Stimulated activated CD8-positive, alpha-beta memory T cell treated with anti-CD3 and anti-CD28 coated beads, Interleukin-4, amount 100 ng/mL, for 1 hour (primary cell): Measurements from ENCODE around the gene SRA1.

ENCODE experiments used
- DNase-seq, 2 donors: peaks; one replicate each; pipeline ENCODE4 v3.0.0-alpha.2; 2020; ENCODE audit warnings: low read depth in 2 of 2, low spot score in 1 of 2

Gene SRA1

DNA sequence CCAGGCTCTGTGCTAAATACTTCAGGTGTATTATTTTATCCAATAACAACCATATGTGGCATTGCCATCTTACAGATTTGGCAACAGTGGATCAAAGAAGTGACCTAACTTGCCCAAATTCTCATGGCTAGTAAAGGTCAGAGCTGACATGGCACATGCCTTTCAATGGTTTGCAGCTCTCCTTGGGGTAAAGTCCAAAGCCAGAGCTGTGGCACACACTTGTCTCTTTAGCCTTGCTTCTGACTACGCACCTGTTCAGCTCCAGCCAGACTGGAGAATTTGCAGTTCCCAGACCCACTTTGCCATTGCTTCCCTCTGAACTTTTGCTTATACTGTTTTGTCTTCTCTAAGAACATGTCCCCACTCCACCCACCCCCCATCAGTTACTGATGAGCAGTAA is 13.2 kb upstream of the SRA1 start:
- no peak for DNase-seq

DNA sequence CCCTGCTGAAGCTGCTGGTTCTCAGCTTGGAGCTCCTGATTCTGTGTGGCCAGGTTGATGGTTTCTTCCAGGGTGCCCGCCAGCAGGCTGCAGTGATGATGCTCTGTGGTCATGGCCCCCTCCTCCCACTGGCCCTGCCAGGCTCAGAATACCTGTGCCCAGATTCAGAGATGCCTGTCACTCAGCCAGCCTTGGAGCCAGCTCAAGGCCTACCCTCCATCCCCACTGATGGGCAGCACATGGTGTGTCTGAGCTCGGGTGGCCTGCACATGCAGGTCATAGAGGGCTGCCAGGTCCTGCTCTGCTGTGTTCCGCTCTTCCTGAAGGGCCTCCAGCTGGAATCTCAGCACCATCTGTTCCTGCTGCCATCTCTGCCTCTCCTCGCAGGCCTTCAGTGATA is 12.8 kb upstream of the SRA1 start:
- no peak for DNase-seq

- no peak for DNase-seq
Observed at GRCh38 chr5:140569197-140569596, 11.9 kb upstream of the SRA1 start.

GRCh38 chr5:140568443-140569063 is 11.3 kb upstream of the SRA1 start:
- DNase-seq, result no peak

DNA sequence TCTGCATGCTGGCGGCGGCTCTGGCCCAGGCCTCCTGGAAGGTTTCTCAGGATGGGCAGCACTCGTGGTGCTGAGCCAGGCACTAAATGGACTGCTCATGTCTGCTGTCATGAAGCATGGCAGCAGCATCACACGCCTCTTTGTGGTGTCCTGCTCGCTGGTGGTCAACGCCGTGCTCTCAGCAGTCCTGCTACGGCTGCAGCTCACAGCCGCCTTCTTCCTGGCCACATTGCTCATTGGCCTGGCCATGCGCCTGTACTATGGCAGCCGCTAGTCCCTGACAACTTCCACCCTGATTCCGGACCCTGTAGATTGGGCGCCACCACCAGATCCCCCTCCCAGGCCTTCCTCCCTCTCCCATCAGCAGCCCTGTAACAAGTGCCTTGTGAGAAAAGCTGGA is 10.6 kb upstream of the SRA1 start:
- DNase-seq, result no peak

DNA sequence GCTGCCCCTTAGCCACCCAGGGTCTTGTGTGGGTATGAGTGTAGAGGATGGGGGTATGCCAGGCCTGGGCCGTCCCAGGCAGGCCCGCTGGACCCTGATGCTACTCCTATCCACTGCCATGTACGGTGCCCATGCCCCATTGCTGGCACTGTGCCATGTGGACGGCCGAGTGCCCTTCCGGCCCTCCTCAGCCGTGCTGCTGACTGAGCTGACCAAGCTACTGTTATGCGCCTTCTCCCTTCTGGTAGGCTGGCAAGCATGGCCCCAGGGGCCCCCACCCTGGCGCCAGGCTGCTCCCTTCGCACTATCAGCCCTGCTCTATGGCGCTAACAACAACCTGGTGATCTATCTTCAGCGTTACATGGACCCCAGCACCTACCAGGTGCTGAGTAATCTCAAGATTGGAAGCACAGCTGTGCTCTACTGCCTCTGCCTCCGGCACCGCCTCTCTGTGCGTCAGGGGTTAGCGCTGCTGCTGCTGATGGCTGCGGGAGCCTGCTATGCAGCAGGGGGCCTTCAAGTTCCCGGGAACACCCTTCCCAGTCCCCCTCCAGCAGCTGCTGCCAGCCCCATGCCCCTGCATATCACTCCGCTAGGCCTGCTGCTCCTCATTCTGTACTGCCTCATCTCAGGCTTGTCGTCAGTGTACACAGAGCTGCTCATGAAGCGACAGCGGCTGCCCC is 10.0 kb upstream of the SRA1 start:
- no peak for DNase-seq

- DNase-seq, result no peak
Observed at GRCh38 chr5:140566665-140567064, 9.4 kb upstream of the SRA1 start.

GRCh38 chr5:140565780-140566095 is 8.5 kb upstream of the SRA1 start:
- no peak for DNase-seq

DNA sequence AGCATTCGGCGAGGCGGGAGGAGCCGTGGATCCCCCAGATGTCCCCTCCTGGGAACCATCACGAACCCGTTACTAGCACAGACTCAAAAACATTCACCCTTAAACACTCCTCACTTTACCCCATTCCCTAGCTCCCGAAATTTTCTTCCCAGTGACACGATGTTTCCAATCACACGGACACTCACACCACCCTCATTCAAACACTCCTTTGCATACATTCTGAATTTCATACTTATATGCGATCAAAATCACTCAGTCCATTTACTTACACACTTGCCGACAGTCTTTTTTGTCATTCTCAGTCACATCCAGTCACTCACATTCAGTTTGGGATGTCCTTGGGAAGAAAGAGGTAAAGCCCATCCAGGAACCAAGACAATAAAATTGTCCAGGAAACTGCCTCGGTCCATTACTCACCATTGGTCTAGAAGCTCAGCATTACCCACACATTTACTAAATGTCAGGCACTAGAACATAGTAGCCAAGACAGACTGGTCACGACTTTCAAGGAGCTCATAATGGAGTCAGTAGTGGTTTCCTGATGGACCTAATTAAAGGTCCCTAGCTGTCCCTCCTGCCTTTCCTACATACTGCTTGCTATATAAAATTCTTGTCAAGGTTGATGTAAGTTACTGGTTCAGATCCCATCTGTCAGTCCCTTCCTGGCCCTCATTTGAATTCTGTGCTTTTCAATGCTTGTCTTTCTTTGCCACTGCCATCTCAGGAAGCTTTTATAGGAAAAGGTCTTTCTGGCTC is 7.9 kb upstream of the SRA1 start:
- no peak for DNase-seq

GRCh38 chr5:140564196-140565023 is 7.1 kb upstream of the SRA1 start, which contains the start of the genes APBB3 and SLC35A4:
Gene APBB3 (minus strand): TSS chr5:140564598. CDS start chr5:140564245, 353 bp downstream.
Gene SLC35A4 (plus strand): TSS chr5:140564828. CDS start chr5:140567170, 2,342 bp downstream.
- peak; percentile 90 to 93 for DNase-seq

DNA sequence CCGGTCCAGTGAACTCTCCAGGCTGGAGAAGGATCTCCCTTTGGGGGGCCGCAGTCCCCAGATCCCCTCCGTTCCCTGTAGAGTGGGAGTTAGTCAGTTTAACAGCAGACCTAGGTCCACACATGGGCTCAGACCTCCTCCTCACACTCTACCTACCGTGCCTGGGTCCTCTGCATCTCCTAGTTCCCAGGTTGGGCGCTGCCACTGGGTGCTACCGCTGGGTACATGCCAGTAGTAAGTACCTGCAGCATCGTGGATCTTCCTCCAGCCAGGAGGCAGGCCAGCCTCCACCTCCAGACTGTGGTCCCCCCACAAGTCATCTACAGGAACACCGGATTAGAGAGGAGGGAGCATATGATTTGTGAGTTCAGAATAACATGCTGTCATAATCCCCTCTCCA is 6.3 kb upstream of the SRA1 start:
- no peak for DNase-seq

DNA sequence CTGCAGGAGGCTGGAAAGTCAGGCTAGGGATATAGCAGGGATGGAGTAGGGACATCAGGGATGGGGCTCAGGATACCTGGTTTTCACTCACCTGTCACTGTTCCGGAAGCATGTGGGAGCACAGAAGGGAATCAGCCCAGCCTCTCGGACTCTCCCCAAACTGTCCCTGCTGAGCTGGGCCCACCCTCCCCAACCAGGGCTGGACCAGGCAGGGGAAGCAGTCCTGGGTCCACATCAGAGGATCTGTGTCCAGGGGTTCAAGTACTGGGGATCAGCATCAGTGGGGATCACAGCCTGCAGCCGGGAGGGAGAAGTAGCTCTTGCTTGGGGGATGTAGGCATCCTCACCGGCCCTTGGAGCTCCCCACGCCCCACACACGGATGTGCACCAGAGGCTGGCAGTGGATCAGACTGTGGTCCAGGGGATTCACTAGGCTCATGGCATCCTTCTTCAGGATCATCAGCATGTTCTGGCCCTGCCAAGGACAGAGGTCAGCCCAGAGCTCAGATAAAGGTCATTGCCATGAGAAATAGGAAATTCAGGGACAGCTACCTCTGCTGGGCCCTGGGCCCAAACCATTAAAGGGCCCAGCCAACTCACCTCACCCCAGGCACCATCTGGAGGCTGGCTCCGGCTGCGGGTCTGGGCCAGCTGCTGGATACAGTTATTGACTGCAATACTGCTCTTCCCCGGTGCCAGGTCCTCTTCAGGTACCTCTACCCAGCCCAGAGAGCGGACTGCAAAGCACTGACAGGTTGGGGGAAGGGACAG is 4.7 kb upstream of the SRA1 start:
- no peak for DNase-seq

DNA sequence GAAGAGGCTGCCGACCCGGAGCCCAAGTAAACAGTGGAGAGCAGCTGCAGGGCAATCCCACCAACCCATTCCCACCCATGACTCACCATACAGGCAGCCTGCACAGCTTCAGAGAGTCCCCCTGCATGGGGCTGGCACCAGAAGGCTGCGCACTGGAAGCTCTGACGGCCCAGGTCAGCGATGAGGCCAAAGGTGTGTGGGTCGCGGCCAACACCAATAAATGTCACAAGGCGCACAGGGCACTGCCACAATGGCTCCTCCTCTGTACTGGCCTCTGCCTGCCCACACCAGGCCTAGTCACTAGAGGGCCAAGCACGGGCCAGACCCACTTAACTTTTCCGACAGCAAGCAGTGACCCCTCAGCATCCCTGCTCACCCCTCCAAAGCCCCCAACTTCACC is 3.0 kb upstream of the SRA1 start:
- no peak for DNase-seq

DNA sequence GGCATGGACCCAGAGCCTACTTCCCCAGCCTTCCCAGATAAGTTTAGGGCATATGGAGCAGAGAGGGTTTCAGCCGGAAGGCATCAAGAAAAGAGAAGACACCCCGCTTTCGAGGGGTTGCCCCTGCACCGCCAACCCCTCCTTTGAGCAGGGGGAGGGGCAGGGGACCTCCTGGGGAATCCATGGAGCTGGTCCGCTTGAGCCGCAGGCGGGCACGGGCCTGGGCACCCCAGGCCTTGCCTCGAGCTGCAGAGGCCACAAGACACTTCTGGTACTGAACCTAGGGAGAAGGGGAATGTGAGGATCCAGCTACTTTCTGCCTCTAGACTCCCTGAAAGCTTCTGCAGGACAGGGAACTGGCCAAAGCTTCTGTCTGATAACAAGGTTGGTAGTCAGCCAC is 1.3 kb upstream of the SRA1 start:
- DNase-seq, result no peak

- no peak for DNase-seq
Observed at GRCh38 chr5:140557965-140558364, 692 bp upstream of the SRA1 start.

DNA sequence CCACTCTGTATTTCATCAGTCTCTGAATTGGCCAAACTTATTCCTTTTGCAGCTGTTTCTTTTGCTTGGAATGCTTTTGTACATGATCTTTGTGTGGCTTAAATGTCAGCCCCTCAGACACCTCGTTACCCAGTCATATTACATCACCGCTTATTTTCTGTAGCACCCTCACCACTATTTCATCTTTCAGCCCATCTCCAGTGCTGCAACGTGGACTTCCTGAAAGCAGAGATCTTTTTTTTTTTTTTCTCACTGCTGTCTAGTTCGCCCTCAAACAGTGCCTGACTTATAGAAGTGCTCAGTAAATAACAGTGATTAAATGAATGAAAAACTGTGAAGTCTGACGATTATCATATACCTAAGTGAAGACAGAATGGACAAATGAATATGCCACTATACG is 835 bp downstream of the SRA1 start:
- no peak for DNase-seq

GRCh38 chr5:140555747-140556312 is 1.4 kb downstream of the SRA1 start:
- DNase-seq, result no peak

GRCh38 chr5:140554454-140554853 is 2.8 kb downstream of the SRA1 start:
- no peak for DNase-seq

DNA sequence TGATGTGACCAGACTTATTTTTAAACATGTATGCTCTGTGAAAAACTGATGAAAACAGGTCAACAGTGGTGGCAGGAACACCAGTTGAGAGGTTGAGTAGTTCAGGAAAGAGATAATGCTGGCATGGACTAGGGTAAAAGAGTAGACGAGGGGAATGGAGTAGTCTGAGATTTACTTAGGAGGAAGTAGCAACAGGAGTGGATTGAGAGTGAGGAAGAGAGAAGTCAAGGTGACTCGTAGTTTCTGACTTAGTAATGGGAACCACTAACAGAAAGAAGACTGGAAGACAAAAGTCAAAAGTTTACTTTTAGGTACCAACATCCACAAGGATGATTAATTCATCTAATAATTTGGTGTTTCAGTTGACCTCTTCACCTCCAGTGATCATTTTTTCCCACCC is 3.6 kb downstream of the SRA1 start:
- DNase-seq, result no peak

- DNase-seq, result no peak
Observed at GRCh38 chr5:140551872-140552271, 5.4 kb downstream of the SRA1 start.
